Mesodermal cell (in vitro differentiated cells): ENCODE measurements around the gene GRK3.
"Not testable (repeated sequence)": the region's sequence is repeated elsewhere in the genome, so short reads cannot be mapped to it uniquely, and the experiment has no call there.

Experiments used
- H3K27ac ChIP-seq: 2 replicates; pipeline ENCODE4 v1.7.0; 2013; ENCODE audit warnings: mild to moderate bottlenecking, low read depth, low read length, moderate library complexity; ENCODE audit not compliant: severe bottlenecking
- H3K36me3 ChIP-seq: 2 replicates; pipeline ENCODE4 v1.7.1; 2013; ENCODE audit warnings: mild to moderate bottlenecking, low read length, moderate library complexity; ENCODE audit not compliant: control insufficient read depth, insufficient read depth
- H3K4me1 ChIP-seq: one replicate; pipeline ENCODE4 v1.7.1; 2013; ENCODE audit warnings: mild to moderate bottlenecking, low read length; ENCODE audit not compliant: insufficient read depth, control insufficient read depth, poor library complexity, severe bottlenecking
- H3K4me3 ChIP-seq: 2 replicates; pipeline ENCODE4 v1.7.0; 2013; ENCODE audit warnings: low read length, control low read depth, mild to moderate bottlenecking; ENCODE audit not compliant: insufficient read depth, poor library complexity, severe bottlenecking; ENCODE audit errors: extremely low read depth
- H3K9me3 ChIP-seq: 2 replicates; pipeline ENCODE4 v1.7.1; 2013; ENCODE audit warnings: mild to moderate bottlenecking, low read length, moderate library complexity; ENCODE audit not compliant: control insufficient read depth
- WGBS, 2 experiments: methylation state at CpG; one replicate each; pipeline ENCODE4 v1.1.5; 2013; ENCODE audit warnings: missing lambda C conversion rate in 2 of 2; ENCODE audit not compliant: insufficient coverage in 2 of 2; 5-methylcytosine and 5-hydroxymethylcytosine counted together

The GRK3 gene

GRCh38 chr22:25571969-25572707 is 7.7 kb downstream of the GRK3 start:
- not testable (repeated sequence) for H3K36me3 ChIP-seq, H3K4me1 ChIP-seq, H3K27ac ChIP-seq, H3K9me3 ChIP-seq, H3K4me3 ChIP-seq
- WGBS, 2 experiments = 80 to 100% methylated on average over 1 to 4 of the region's 8 CpGs

- no peaks in the 10 kb centered on the region for H3K36me3 ChIP-seq
- no peak overlapping the region for H3K4me3 ChIP-seq
- H3K27ac ChIP-seq = no peak overlapping the region
- no peaks in the 10 kb centered on the region for H3K9me3 ChIP-seq
- peaks cover under 1% of the 10 kb centered on the region for H3K4me1 ChIP-seq
These were observed 8.3 kb downstream of the GRK3 start for GRCh38 chr22:25572708-25573171.

GRCh38 chr22:25573841-25574240 is 9.4 kb downstream of the GRK3 start:
- peaks cover 5% of the 10 kb centered on the region for H3K36me3 ChIP-seq
- 90 to 100% methylated on average over 2 to 5 of the region's 5 CpGs for WGBS, 2 experiments
- H3K4me1 ChIP-seq = no peaks in the 10 kb centered on the region
- H3K4me3 ChIP-seq = no peak overlapping the region
- H3K27ac ChIP-seq = no peak overlapping the region
- H3K9me3 ChIP-seq = peaks cover 7% of the 10 kb centered on the region

GRCh38 chr22:25574736-25575135 is 10.3 kb downstream of the GRK3 start:
- H3K4me1 ChIP-seq = no peaks in the 10 kb centered on the region
- 100% methylated on average over 1 of the region's 4 CpGs; no CpG with 5 or more reads in 1 of the 2 experiments for whole genome bisulfite sequencing, 2 experiments
- H3K36me3 ChIP-seq = peaks cover 5% of the 10 kb centered on the region
- H3K4me3 ChIP-seq = no peak overlapping the region
- no peak overlapping the region for H3K27ac ChIP-seq
- peaks cover 10% of the 10 kb centered on the region for H3K9me3 ChIP-seq

- H3K4me3 ChIP-seq, H3K27ac ChIP-seq, H3K36me3 ChIP-seq, H3K9me3 ChIP-seq, H3K4me1 ChIP-seq: not testable (repeated sequence)
- WGBS, 2 experiments = 81 to 89% methylated on average over 7 of the region's 8 CpGs
These were observed 11.4 kb downstream of the GRK3 start for GRCh38 chr22:25575674-25576392.

GRCh38 chr22:25581452-25581851 is 17.0 kb downstream of the GRK3 start:
- H3K27ac ChIP-seq, H3K4me1 ChIP-seq, H3K9me3 ChIP-seq, H3K36me3 ChIP-seq, H3K4me3 ChIP-seq: not testable (repeated sequence)
- WGBS, 2 experiments = 86 to 90% methylated on average over 1 to 2 of the region's 6 CpGs

GRCh38 chr22:25582946-25583345 is 18.5 kb downstream of the GRK3 start:
- WGBS, 2 experiments = 71 to 90% methylated on average over 2 to 3 of the region's 5 CpGs
- H3K36me3 ChIP-seq = peaks cover 5% of the 10 kb centered on the region
- no peak overlapping the region for H3K4me3 ChIP-seq
- H3K27ac ChIP-seq = no peak overlapping the region
- peaks cover 6% of the 10 kb centered on the region for H3K4me1 ChIP-seq
- peaks cover 10% of the 10 kb centered on the region for H3K9me3 ChIP-seq

GRCh38 chr22:25584993-25585392 is 20.5 kb downstream of the GRK3 start:
- not testable (repeated sequence) for H3K4me3 ChIP-seq, H3K4me1 ChIP-seq, H3K9me3 ChIP-seq, H3K27ac ChIP-seq, H3K36me3 ChIP-seq
- WGBS, 2 experiments = 92% methylated on average over 2 to 3 of the region's 5 CpGs

- not testable (repeated sequence) for H3K4me3 ChIP-seq, H3K36me3 ChIP-seq, H3K9me3 ChIP-seq, H3K27ac ChIP-seq, H3K4me1 ChIP-seq
- no CpG with 5 or more reads among the region's 4 CpGs for WGBS, 2 experiments
These were observed 25.2 kb downstream of the GRK3 start for GRCh38 chr22:25589664-25590063.

GRCh38 chr22:25593323-25593722 is 28.8 kb downstream of the GRK3 start:
- 100% methylated on average over 1 of the region's 2 CpGs; no CpG with 5 or more reads in 1 of the 2 experiments for WGBS, 2 experiments
- not testable (repeated sequence) for H3K4me1 ChIP-seq, H3K36me3 ChIP-seq

GRCh38 chr22:25598609-25599008 is 34.1 kb downstream of the GRK3 start:
- Histone ChIP-seq H3K27ac (no peak overlapping the region), H3K9me3 (no peaks in the 10 kb centered on the region), H3K36me3 (no peaks in the 10 kb centered on the region), H3K4me3 (no peak overlapping the region), H3K4me1 (no peaks in the 10 kb centered on the region)
- no CpG with 5 or more reads among the region's 1 CpG for WGBS, 2 experiments

More at GRCh38 chr22:25593323-25593722, 28.8 kb downstream of the GRK3 start:
- H3K27ac ChIP-seq, H3K4me3 ChIP-seq, H3K9me3 ChIP-seq: not testable (repeated sequence)
